HEK293T (cell line): ENCODE data around the gene PPFIBP1.

Source experiments
- BHLHE40 ChIP-seq: fragments of 450-650 bp; IDR thresholded peaks from 2 replicates; pipeline ENCODE4 v1.6.1; 2016; ENCODE audit warnings: mild to moderate bottlenecking, moderate library complexity, borderline replicate concordance
- ELF4 ChIP-seq: fragments of 450-650 bp; IDR thresholded peaks from 2 replicates; pipeline ENCODE4 v1.6.1; 2017; ENCODE audit warnings: antibody characterized with exemption
- FOXA1 ChIP-seq: fragments of 450-650 bp; IDR thresholded peaks from 2 replicates; pipeline ENCODE4 v1.6.1; 2016; ENCODE audit warnings: mild to moderate bottlenecking
- FOXK2 ChIP-seq: fragments of 450-650 bp; IDR thresholded peaks from 2 replicates; pipeline ENCODE4 v1.6.1; 2016; ENCODE audit warnings: mild to moderate bottlenecking
- FOXM1 ChIP-seq: fragments of 450-650 bp; IDR thresholded peaks from 2 replicates; pipeline ENCODE4 v1.6.1; 2017; ENCODE audit warnings: mild to moderate bottlenecking, borderline replicate concordance
- SP1 ChIP-seq: fragments of 450-650 bp; IDR thresholded peaks from 2 replicates; pipeline ENCODE4 v1.6.1; 2017
- TARDBP ChIP-seq: fragments of 450-650 bp; IDR thresholded peaks from 2 replicates; pipeline ENCODE4 v1.6.1; 2016
- ZNF384 ChIP-seq: fragments of 450-650 bp; IDR thresholded peaks from 2 replicates; pipeline ENCODE4 v1.6.1; 2016

GRCh38 chr12:27534060-27534764 lies 10.2 kb downstream of the PPFIBP1 start:
- TF ChIP-seq TARDBP (no peak), ZNF384 (no peak), ELF4 (no peak), FOXK2 (no peak), FOXM1 (no peak), SP1 (no peak), BHLHE40 (no peak), FOXA1 (no peak)
